OCI-LY1 (cell line): ENCODE measurements around the gene MPRIP.

Experiments
- CTCF ChIP-seq: fragments of 200-600 bp; sonication (generic), shearing (Covaris generic); IDR thresholded peaks from 2 replicates; pipeline ENCODE4 v1.5.1; 2017; ENCODE audit warnings: mild to moderate bottlenecking, antibody characterized with exemption, low read length, moderate library complexity, mixed read lengths
- EZH2 ChIP-seq: fragments of 200-600 bp; sonication (generic), shearing (Covaris generic); IDR thresholded peaks from 2 replicates; pipeline ENCODE4 v1.8.0; 2017; ENCODE audit warnings: borderline replicate concordance, mixed run types, mild to moderate bottlenecking, antibody characterized with exemption, low read length, moderate library complexity, mixed read lengths

DNA sequence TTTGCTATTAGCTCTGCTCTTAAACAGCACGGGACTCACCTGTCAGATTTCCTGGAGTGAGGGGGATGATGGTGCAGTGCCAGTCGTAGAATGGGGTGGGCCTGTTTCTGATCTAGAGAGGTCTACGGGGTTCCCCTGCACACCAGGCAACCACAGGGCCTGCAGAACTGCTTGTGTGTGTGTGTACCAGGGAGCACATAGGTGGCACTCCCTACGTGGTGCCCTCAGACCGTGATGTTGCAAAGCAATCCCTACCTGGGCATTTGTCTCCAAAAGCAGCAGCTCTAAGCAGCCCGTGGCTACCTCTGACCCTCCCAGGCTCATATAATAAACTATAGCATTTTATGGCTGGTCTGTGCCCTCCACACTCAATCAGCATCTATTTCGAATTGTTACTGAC is 38.5 kb downstream of the MPRIP start:
- TF ChIP-seq CTCF (no peak), EZH2 (no peak)
